PC-3 (cell line): Measurements from ENCODE around the gene INO80E.

Experiments used
- CTCF ChIP-seq: fragments of 300-600 bp; sonication (generic); conservative IDR thresholded peaks from 2 replicates; pipeline ENCODE4 v1.5.1; 2017; ENCODE audit warnings: antibody characterized with exemption, low read depth, mild to moderate bottlenecking, low read length
- EZH2 ChIP-seq: fragments of 300-600 bp; sonication (generic); IDR thresholded peaks from one replicate; pipeline ENCODE4 v1.6.1; 2017; ENCODE audit warnings: antibody characterized with exemption, mild to moderate bottlenecking, low read length; ENCODE audit not compliant: unreplicated experiment
- EZH2phosphoT487 ChIP-seq: fragments of 300-600 bp; sonication (generic); IDR thresholded peaks from 2 replicates; pipeline ENCODE4 v1.6.1; 2018; ENCODE audit warnings: mild to moderate bottlenecking, antibody characterized with exemption, low read length, borderline replicate concordance

GRCh38 chr16:29974291-29975133, 21.5 kb upstream of the INO80E start:
- TF ChIP-seq CTCF: no peak
- no peak for TF ChIP-seq EZH2
- TF ChIP-seq EZH2phosphoT487: no peak
